ENCODE results near the gene UAP1L1. TPM values are rescaled to one million over a fixed set of nuclear protein-coding genes. Genes with fewer than 3 reads are reported as not detected.

Gene UAP1L1
- total and polyA plus RNA-seq, 2 of the 4 experiments (the other 2 are of a cell fraction) = 2.3 to 9.8 TPM

DNA sequence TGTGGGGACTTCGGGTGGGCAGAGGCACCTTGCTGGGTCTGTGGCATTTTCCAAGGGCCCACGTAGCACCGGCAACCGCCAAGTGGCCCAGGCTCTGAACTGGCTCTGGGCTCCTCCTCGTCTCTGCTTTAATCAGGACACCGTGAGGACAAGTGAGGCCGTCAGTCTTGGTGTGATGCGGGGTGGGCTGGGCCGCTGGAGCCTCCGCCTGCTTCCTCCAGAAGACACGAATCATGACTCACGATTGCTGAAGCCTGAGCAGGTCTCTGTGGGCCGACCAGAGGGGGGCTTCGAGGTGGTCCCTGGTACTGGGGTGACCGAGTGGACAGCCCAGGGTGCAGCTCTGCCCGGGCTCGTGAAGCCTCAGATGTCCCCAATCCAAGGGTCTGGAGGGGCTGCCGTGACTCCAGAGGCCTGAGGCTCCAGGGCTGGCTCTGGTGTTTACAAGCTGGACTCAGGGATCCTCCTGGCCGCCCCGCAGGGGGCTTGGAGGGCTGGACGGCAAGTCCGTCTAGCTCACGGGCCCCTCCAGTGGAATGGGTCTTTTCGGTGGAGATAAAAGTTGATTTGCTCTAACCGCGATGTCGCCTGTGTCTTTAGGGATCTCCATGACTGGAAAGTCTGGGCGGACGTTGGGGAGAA is 31.4 kb downstream of the UAP1L1 start:
- Histone ChIP-seq H2AK5ac (ENCODE audit: low read depth, low read length) (no peak overlapping the region), H2AK9ac (replicated peaks; ENCODE audit: low read depth, low read length, poor library complexity) (no peak overlapping the region), H2BK5ac (ENCODE audit: low read depth, low read length, poor library complexity, severe bottlenecking) (no peak overlapping the region), H3K9me1 (ENCODE audit: insufficient read depth, low read length) (no peaks in the 10 kb centered on the region), H2BK20ac (ENCODE audit: low read depth, low read length) (no peak overlapping the region), H4K5ac (ENCODE audit: low read depth, low read length) (no peak overlapping the region), H2BK120ac (ENCODE audit: low read depth, low read length) (no peak overlapping the region), H3K27me3 (ENCODE audit: control insufficient read depth, insufficient read depth, low read length) (no peaks in the 10 kb centered on the region), H3K4me3 (ENCODE audit: insufficient read depth, low read depth, low read length) (no peak overlapping the region), H3K36me3 (ENCODE audit: control insufficient read depth, insufficient read depth, low read length) (peaks cover 70% of the 10 kb centered on the region), H3K9me3 (ENCODE audit: control insufficient read depth, insufficient read depth, low read length) (no peaks in the 10 kb centered on the region), H3K14ac (replicated peaks; ENCODE audit: low read depth, low read length) (no peak overlapping the region), H3K4me1 (ENCODE audit: control insufficient read depth, insufficient read depth, low read length) (peaks cover 2% of the 10 kb centered on the region; the same call in 1 of the 2 replicates), H4K20me1 (ENCODE audit: insufficient read depth, low read length) (no peaks in the 10 kb centered on the region), H4K91ac (ENCODE audit: insufficient read depth, low read depth, low read length) (no peak overlapping the region), H3K23ac (ENCODE audit: low read depth, low read length) (no peak overlapping the region), H2BK15ac (ENCODE audit: low read depth, low read length) (no peak overlapping the region), H4K8ac (ENCODE audit: low read depth in 2 of 2, low read length in 2 of 2) (no peak overlapping the region), H3K4ac (ENCODE audit: low read depth, low read length) (no peak overlapping the region), H2AFZ (replicated peaks; ENCODE audit: low read length, poor library complexity) (no peak overlapping the region), H3K4me2 (ENCODE audit: low read depth, low read length) (no peak overlapping the region), H3K56ac (ENCODE audit: extremely low read depth, insufficient read depth, low read length) (no peak overlapping the region), H3K9ac (ENCODE audit: low read depth, low read length) (no peak overlapping the region), H3K27ac (ENCODE audit: insufficient read depth, low read length) (no peak overlapping the region), H3K18ac (ENCODE audit: low read depth, low read length) (no peak overlapping the region), H3K79me1 (ENCODE audit: low read depth in 1 of 2, low read length in 2 of 2) (0 out of 4 replicates have a peak, but pooled peaks cover 0 to 5% of the 10 kb centered on the region in 2 experiments)
- POLR2A ChIA-PET (ENCODE audit: unreplicated experiment) = no interaction called here
- DNase-seq (no peak), ATAC-seq (ENCODE audit: low read depth) (no peak)
- TSS peak; percentile 78 for BruUV-seq (replicated peaks)
- CTCF ChIA-PET = interaction anchor here (0.6 kb wide), 1 partner anchor 128 kb away, joined by 3 read pairs; no protein-coding TSS in a partner anchor
- 93% methylated on average over 23 of the region's 29 CpGs; no CpG with 5 or more reads in 1 of the 2 experiments for WGBS, 2 experiments (ENCODE audit: extremely low coverage in 2 of 2, insufficient read length in 1 of 2)
- in situ Hi-C loops (cut with MboI; ENCODE audit: low sequenced_read_pairs) (no loop called here), dilution Hi-C loops (cut with HindIII; ENCODE audit: low sequenced_read_pairs, unreplicated experiment) (no loop called here), intact Hi-C loops (cut with micrococcal nuclease) (no loop called here)
- TF ChIP-seq MXI1 (IDR thresholded peaks at IDR 0.05; ENCODE audit: borderline replicate concordance, low read depth, low read length) = no peak
- no peak for TF ChIP-seq ELK1 (IDR thresholded peaks at IDR 0.05; ENCODE audit: borderline replicate concordance, low read depth, low read length)
- no peak for TF ChIP-seq SMC3 (IDR thresholded peaks at IDR 0.05; ENCODE audit: low read depth, low read length)
- no peak for TF ChIP-seq MAZ (IDR thresholded peaks at IDR 0.05; ENCODE audit: borderline replicate concordance, low read depth, low read length)
- no peak for TF ChIP-seq RFX5 (IDR thresholded peaks at IDR 0.05; ENCODE audit: low read depth, low read length)
- TF ChIP-seq, protein P1, sequence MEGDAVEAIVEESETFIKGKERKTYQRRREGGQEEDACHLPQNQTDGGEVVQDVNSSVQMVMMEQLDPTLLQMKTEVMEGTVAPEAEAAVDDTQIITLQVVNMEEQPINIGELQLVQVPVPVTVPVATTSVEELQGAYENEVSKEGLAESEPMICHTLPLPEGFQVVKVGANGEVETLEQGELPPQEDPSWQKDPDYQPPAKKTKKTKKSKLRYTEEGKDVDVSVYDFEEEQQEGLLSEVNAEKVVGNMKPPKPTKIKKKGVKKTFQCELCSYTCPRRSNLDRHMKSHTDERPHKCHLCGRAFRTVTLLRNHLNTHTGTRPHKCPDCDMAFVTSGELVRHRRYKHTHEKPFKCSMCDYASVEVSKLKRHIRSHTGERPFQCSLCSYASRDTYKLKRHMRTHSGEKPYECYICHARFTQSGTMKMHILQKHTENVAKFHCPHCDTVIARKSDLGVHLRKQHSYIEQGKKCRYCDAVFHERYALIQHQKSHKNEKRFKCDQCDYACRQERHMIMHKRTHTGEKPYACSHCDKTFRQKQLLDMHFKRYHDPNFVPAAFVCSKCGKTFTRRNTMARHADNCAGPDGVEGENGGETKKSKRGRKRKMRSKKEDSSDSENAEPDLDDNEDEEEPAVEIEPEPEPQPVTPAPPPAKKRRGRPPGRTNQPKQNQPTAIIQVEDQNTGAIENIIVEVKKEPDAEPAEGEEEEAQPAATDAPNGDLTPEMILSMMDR (conservative IDR thresholded peaks at IDR 0.05; ENCODE audit: low read depth, low read length) = no peak
- TF ChIP-seq NFE2L2 (IDR thresholded peaks at IDR 0.05; ENCODE audit: low read depth, low read length) = no peak
- TF ChIP-seq POLR2A (IDR thresholded peaks at IDR 0.05; ENCODE audit: low read depth, low read length) = no peak
- TF ChIP-seq RAD21 (IDR thresholded peaks at IDR 0.05; ENCODE audit: low read length) = no peak
- no peak for TF ChIP-seq RCOR1 (IDR thresholded peaks at IDR 0.05; ENCODE audit: insufficient replicate concordance, low read length)
- TF ChIP-seq CEBPB (IDR thresholded peaks at IDR 0.05; ENCODE audit: low read depth, low read length) = no peak
- TF ChIP-seq FOS (IDR thresholded peaks at IDR 0.05; ENCODE audit: low read depth, low read length) = no peak
- no peak for TF ChIP-seq USF2 (IDR thresholded peaks at IDR 0.05; ENCODE audit: low read depth, low read length)
- TF ChIP-seq MAFK (IDR thresholded peaks at IDR 0.05; ENCODE audit: low read depth, low read length) = no peak
- TF ChIP-seq BHLHE40 (IDR thresholded peaks at IDR 0.05; ENCODE audit: low read depth, low read length) = no peak
- TF ChIP-seq CHD1 (IDR thresholded peaks at IDR 0.05; ENCODE audit: low read depth, low read length) = no peak
